HG03025 (cell line): ENCODE data around the gene IRF2BP1.
A peak's percentile ranks its signal among the peaks of the same experiment; 100 is the strongest.
"Not testable (repeated sequence)": the region's sequence is repeated elsewhere in the genome, so short reads cannot be mapped to it uniquely, and the experiment has no call there.

Experiments
- ATAC-seq: cut with Tn5 transposase; IDR thresholded peaks from one replicate; pipeline ENCODE4 v1.9.1; 2021; ENCODE audit warnings: mild to moderate bottlenecking, moderate library complexity; ENCODE audit not compliant: unreplicated experiment, low FRiP score

IRF2BP1 gene

GRCh38 chr19:45902651-45903625 is 17.0 kb upstream of the IRF2BP1 start:
- peak; percentile 75 for ATAC-seq

- ATAC-seq, result no peak
Observed at GRCh38 chr19:45901912-45902650, 16.1 kb upstream of the IRF2BP1 start, which contains the start of gene MYPOP. Gene MYPOP (minus strand): TSS chr19:45902613. CDS start chr19:45901773, 840 bp downstream.

- ATAC-seq, result no peak
Observed at GRCh38 chr19:45901432-45901911, 15.5 kb upstream of the IRF2BP1 start.

GRCh38 chr19:45900738-45901431 is 14.9 kb upstream of the IRF2BP1 start:
- no peak for ATAC-seq

- ATAC-seq, result no peak
Observed at GRCh38 chr19:45899919-45900589, 14.1 kb upstream of the IRF2BP1 start.

- ATAC-seq, result no peak
Observed at GRCh38 chr19:45899253-45899652, 13.3 kb upstream of the IRF2BP1 start.

- ATAC-seq, result no peak
Observed at GRCh38 chr19:45897261-45897812, 11.4 kb upstream of the IRF2BP1 start.

GRCh38 chr19:45895983-45896599 is 10.2 kb upstream of the IRF2BP1 start:
- ATAC-seq, result not testable (repeated sequence)

GRCh38 chr19:45895519-45895972 is 9.6 kb upstream of the IRF2BP1 start:
- no peak for ATAC-seq

- no peak for ATAC-seq
Observed at GRCh38 chr19:45890877-45891276, 4.9 kb upstream of the IRF2BP1 start.

- no peak for ATAC-seq
Observed at GRCh38 chr19:45889210-45889885, 3.4 kb upstream of the IRF2BP1 start.

- no peak for ATAC-seq
Observed at GRCh38 chr19:45887200-45887710, 1.3 kb upstream of the IRF2BP1 start.

- ATAC-seq, result peak; percentile 44
Observed at GRCh38 chr19:45886427-45887199, 672 bp upstream of the IRF2BP1 start.

GRCh38 chr19:45884682-45885555 is 1.0 kb downstream of the IRF2BP1 start:
- no peak for ATAC-seq

- no peak for ATAC-seq
Observed at GRCh38 chr19:45883881-45884681, 1.9 kb downstream of the IRF2BP1 start.

GRCh38 chr19:45883586-45883880 is 2.4 kb downstream of the IRF2BP1 start:
- no peak for ATAC-seq
